Neural crest cell (in vitro differentiated cells): ENCODE data around the gene MPLKIP. TPM values are rescaled to one million over a fixed set of nuclear protein-coding genes. Genes with fewer than 3 reads are reported as not detected.
"Not testable (repeated sequence)": the region's sequence is repeated elsewhere in the genome, so short reads cannot be mapped to it uniquely, and the experiment has no call there.

Source experiments
- DNase-seq: peaks from one replicate; pipeline ENCODE4 v3.0.0; 2021; ENCODE audit warnings: low read depth, mixed read lengths, low spot score
- H3K27ac Mint-ChIP-seq: one replicate; pipeline ENCODE4 v1.8.0; 2021; ENCODE audit warnings: mild to moderate bottlenecking, mixed read lengths; ENCODE audit not compliant: unreplicated experiment
- H3K27me3 Mint-ChIP-seq: 2 replicates; pipeline ENCODE4 v1.8.0; 2021; ENCODE audit warnings: low read depth, mild to moderate bottlenecking, mixed read lengths
- H3K36me3 Mint-ChIP-seq: 2 replicates; pipeline ENCODE4 v1.8.0; 2021; ENCODE audit warnings: low read depth, mild to moderate bottlenecking, mixed read lengths
- H3K4me1 Mint-ChIP-seq: 2 replicates; pipeline ENCODE4 v1.8.0; 2021; ENCODE audit warnings: mixed read lengths
- H3K4me3 Mint-ChIP-seq: one replicate; pipeline ENCODE4 v1.8.0; 2021; ENCODE audit warnings: mild to moderate bottlenecking, mixed read lengths
- H3K9me3 Mint-ChIP-seq: 2 replicates; pipeline ENCODE4 v1.8.0; 2021; ENCODE audit warnings: mixed read lengths
- CTCF ChIP-seq: fragments of 200-600 bp; sonication (generic); conservative IDR thresholded peaks from 2 replicates; pipeline ENCODE4 v1.5.0; 2021; ENCODE audit warnings: antibody characterized with exemption, mild to moderate bottlenecking
- total RNA-seq: library from RNA; stranded (reverse); gene quantifications from 2 replicates; pipeline ENCODE4 v1.2.1, GENCODE V29; 2021

Gene MPLKIP
- total RNA-seq, 1 donor from 2014 or later = 44.0 TPM

- peak overlapping the region; percentile 44 for H3K27ac Mint-ChIP-seq
- no peak for TF ChIP-seq CTCF
- H3K36me3 Mint-ChIP-seq = no peaks in the 10 kb centered on the region
- H3K9me3 Mint-ChIP-seq = peaks cover 5% of the 10 kb centered on the region
- H3K4me3 Mint-ChIP-seq = no peak overlapping the region
- H3K4me1 Mint-ChIP-seq = peaks cover 13% of the 10 kb centered on the region
- no peak for DNase-seq
- H3K27me3 Mint-ChIP-seq = no peaks in the 10 kb centered on the region
Measured at GRCh38 chr7:40147371-40148246, 13.2 kb upstream of the MPLKIP start.

- not testable (repeated sequence) for DNase-seq, H3K9me3 Mint-ChIP-seq, H3K27ac Mint-ChIP-seq, H3K36me3 Mint-ChIP-seq, H3K27me3 Mint-ChIP-seq, H3K4me3 Mint-ChIP-seq
- H3K4me1 Mint-ChIP-seq = peaks cover 13% of the 10 kb centered on the region
Measured at GRCh38 chr7:40145596-40146130, 11.2 kb upstream of the MPLKIP start.

- not testable (repeated sequence) for H3K27me3 Mint-ChIP-seq, DNase-seq, H3K4me3 Mint-ChIP-seq, H3K27ac Mint-ChIP-seq, H3K9me3 Mint-ChIP-seq, H3K4me1 Mint-ChIP-seq, H3K36me3 Mint-ChIP-seq
Measured at GRCh38 chr7:40141916-40142315, 7.5 kb upstream of the MPLKIP start.

- H3K36me3 Mint-ChIP-seq, H3K9me3 Mint-ChIP-seq, H3K27ac Mint-ChIP-seq, DNase-seq, H3K4me1 Mint-ChIP-seq, H3K4me3 Mint-ChIP-seq, H3K27me3 Mint-ChIP-seq: not testable (repeated sequence)
Measured at GRCh38 chr7:40139891-40140290, 5.5 kb upstream of the MPLKIP start.

- Mint-ChIP-seq H3K36me3 (no peaks in the 10 kb centered on the region), H3K27me3 (peaks cover 3% of the 10 kb centered on the region)
Measured at GRCh38 chr7:40138973-40139372, 4.6 kb upstream of the MPLKIP start.

GRCh38 chr7:40137563-40137962 is 3.1 kb upstream of the MPLKIP start:
- Mint-ChIP-seq H3K27ac (no peak overlapping the region), H3K27me3 (peaks cover 3% of the 10 kb centered on the region), H3K36me3 (no peaks in the 10 kb centered on the region), H3K4me3 (peak overlapping the region; percentile 84), H3K4me1 (peaks cover 9% of the 10 kb centered on the region), H3K9me3 (no peaks in the 10 kb centered on the region)
- no peak for TF ChIP-seq CTCF
- no peak for DNase-seq

More at GRCh38 chr7:40138973-40139372, 4.6 kb upstream of the MPLKIP start:
- Mint-ChIP-seq H3K4me3 (no peak overlapping the region), H3K4me1 (peaks cover 3% of the 10 kb centered on the region), H3K27ac (no peak overlapping the region), H3K9me3 (no peaks in the 10 kb centered on the region)
- DNase-seq = no peak
- TF ChIP-seq CTCF = no peak

- peak overlapping the region; percentile 92 for H3K4me3 Mint-ChIP-seq
- H3K4me1 Mint-ChIP-seq = peaks cover 16% of the 10 kb centered on the region
- DNase-seq = no peak
- H3K27me3 Mint-ChIP-seq = peaks cover 3% of the 10 kb centered on the region
- H3K9me3 Mint-ChIP-seq = no peaks in the 10 kb centered on the region
- peak overlapping the region; percentile 78 for H3K27ac Mint-ChIP-seq
- no peaks in the 10 kb centered on the region for H3K36me3 Mint-ChIP-seq
- TF ChIP-seq CTCF = no peak
Measured at GRCh38 chr7:40135317-40135610, 842 bp upstream of the MPLKIP start.
